GM08714 (cell line): ENCODE results near the gene SLC25A28.

Experiments used
- H3K4me3 ChIP-seq: fragments of 200-500 bp; sonication (Bioruptor generic); 2 replicates; pipeline ENCODE4 v1.5.1; 2014; ENCODE audit warnings: mild to moderate bottlenecking, low read length, inconsistent platforms
- ZNF274 ChIP-seq: IDR thresholded peaks from 2 replicates; pipeline ENCODE4 v1.6.1; 2012; ENCODE audit warnings: mild to moderate bottlenecking, low read depth, low read length

Gene SLC25A28, protein sequence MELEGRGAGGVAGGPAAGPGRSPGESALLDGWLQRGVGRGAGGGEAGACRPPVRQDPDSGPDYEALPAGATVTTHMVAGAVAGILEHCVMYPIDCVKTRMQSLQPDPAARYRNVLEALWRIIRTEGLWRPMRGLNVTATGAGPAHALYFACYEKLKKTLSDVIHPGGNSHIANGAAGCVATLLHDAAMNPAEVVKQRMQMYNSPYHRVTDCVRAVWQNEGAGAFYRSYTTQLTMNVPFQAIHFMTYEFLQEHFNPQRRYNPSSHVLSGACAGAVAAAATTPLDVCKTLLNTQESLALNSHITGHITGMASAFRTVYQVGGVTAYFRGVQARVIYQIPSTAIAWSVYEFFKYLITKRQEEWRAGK

DNA sequence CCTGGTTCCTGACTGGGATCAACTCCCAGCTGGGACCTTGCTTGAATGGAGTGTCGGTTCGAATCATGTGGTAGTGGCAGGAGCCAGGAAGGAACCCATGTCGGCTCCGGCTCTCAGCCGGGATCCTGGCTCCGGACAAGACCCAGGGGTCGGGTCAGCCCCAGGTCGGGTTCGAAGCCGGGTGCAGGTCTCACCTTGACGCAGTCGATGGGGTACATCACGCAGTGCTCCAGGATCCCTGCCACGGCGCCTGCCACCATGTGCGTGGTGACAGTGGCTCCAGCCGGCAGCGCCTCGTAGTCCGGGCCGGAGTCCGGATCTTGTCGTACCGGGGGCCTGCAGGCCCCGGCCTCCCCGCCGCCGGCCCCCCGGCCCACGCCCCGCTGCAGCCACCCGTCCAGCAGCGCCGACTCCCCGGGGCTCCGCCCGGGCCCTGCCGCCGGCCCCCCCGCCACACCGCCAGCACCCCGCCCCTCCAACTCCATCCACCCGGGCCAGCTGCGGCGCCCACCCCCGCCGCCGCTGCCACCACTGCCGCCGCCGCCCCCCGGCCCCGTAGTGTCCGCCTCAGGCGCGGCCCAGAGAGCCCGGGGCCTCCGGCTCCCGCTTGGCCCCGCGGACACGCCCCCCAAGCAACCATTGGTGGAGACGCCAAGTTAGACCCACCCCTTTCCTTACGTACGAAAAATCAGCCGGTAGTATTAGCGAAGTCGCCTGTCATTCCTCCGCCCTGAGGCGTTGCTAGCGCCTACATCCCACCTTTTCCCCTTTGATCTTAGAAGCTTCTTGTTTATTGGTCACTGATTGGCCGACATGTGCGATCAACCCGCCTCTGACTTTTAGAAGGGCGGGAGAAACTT lies at the start of gene SLC25A28:
Gene SLC25A28 (minus strand): TSS at position 589 of the 860 bp plus-strand sequence. CDS start 104 bp downstream, at position 485.
- peak within 1 kb of the TSS; percentile 89 for H3K4me3 ChIP-seq
- no peak for TF ChIP-seq ZNF274

DNA sequence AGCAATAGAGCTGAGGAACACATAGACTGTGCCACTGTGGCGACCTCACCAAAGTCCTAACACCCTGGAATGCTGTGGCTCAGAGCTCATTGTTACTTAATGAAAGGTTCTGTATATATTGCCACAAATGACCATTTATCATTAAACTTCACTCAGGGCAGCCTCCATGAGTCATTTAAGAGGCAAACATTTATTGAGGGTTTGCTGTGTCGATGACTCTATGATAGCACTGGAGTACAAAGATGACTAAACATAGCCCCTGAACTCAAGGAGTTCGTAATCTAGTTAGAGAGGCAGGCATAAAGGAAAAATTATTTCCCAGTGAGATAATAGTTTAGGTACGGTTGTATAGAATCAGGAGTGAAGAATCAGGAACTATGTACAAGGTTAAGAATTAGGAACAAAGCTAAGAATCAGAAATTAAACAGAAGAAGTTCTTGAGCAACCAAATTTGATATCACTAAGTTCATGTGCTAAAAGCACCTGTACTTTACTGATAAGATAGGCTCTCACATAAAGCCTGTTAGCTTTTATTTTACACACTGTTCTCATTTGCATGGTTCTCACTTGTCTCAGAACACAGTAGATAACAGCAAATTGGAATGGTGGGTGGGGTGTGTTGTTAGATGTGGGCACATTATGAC lies 47.0 kb upstream of the SLC25A28 start:
- TF ChIP-seq ZNF274 = no peak
- no peak overlapping the region for H3K4me3 ChIP-seq

DNA sequence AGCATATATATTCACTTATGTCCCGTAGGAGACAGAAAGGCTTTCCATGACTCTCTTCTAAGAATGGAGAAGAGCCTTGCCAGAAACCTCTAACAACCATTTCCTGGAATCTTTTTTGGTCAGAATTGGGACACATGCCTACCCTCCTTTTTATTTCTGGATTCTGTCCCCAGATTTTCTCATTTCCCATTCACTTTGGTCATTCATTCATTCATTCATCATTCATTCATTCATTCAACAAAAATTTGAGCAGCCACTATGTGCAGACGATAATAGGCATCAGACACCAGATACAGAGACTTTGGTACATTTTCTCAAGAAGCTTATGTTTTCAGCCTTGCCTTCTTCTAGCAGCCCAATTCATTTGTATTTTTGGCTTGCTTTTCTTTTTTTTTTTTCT lies 45.1 kb upstream of the SLC25A28 start:
- no peak for TF ChIP-seq ZNF274
- no peak overlapping the region for H3K4me3 ChIP-seq

DNA sequence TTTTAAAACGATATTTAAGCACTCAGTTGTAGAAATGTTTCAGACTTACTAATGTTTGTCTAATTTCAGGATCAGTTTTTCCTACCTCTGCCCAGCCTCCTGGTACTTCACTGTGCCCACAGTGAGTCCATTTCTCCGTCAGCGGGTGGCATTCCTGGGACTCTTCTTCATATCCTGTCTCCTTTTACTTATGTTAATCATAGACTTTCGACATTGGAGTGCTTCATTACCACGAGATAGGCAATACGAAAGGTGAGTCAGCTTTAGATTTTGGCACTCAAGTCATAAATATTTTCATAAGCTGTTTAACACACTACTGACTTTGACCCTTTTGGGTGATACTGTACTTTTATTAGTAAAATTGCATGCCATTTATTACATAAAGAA lies 41.1 kb upstream of the SLC25A28 start:
- no peak for TF ChIP-seq ZNF274
- H3K4me3 ChIP-seq = no peak overlapping the region

DNA sequence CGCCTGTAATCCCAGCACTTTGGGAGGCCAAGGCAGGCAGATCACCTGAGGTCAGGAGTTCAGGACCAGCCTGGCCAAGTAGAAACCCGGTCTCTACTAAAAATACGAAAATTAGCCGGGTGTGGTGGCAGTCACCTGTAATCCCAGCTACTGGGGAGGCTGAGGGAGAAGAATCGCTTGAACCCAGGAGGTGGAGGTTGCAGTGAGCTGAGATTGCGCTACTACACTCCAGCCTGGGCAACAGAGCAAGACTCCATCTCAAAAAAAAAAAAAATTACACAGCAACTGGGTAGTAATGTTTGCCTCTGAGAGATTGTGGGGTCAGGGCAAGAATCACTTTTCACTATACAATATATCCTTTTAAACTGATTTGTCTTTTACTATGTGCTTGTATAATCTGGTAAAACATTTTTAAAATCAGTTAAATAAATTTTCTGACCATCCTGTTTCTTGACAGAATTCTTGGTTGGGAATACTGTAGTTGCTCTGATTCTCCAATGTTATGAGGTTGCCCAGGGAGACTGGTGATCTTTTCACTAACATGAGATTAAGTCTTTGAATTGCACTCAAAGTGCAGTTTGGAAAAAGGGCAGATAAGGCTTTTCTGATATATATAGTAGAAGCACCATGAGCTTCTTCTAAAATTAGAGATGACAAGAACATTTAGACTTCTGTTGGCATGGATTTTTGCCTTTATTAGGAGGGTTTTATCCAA lies 40.6 kb upstream of the SLC25A28 start:
- TF ChIP-seq ZNF274 = no peak
- no peak overlapping the region for H3K4me3 ChIP-seq

DNA sequence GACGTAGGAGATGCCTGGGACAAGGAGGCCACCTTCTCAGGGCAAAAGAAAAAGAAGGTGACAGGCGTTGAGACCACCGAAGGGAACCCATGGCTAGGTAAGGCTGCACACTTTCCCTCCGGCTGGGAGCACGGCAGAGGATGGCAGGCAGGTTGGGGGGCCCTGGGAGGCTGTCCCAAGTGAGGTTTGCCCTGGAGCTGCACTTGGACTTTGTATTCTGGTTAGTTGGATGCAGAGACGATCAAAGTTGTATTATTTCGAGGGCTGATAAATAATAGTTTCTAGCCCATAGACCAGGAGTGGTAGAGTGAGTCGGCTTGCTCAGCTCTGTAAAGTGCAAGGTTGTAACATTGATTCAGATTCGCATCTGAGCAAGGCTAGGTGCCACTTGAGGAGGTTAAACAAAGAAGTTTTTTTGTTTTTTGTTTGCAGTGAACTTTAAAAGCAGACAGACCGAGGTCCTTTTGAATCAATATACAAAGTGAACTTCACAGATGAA lies 39.7 kb upstream of the SLC25A28 start:
- peak overlapping the region; percentile 81 for H3K4me3 ChIP-seq
- no peak for TF ChIP-seq ZNF274

DNA sequence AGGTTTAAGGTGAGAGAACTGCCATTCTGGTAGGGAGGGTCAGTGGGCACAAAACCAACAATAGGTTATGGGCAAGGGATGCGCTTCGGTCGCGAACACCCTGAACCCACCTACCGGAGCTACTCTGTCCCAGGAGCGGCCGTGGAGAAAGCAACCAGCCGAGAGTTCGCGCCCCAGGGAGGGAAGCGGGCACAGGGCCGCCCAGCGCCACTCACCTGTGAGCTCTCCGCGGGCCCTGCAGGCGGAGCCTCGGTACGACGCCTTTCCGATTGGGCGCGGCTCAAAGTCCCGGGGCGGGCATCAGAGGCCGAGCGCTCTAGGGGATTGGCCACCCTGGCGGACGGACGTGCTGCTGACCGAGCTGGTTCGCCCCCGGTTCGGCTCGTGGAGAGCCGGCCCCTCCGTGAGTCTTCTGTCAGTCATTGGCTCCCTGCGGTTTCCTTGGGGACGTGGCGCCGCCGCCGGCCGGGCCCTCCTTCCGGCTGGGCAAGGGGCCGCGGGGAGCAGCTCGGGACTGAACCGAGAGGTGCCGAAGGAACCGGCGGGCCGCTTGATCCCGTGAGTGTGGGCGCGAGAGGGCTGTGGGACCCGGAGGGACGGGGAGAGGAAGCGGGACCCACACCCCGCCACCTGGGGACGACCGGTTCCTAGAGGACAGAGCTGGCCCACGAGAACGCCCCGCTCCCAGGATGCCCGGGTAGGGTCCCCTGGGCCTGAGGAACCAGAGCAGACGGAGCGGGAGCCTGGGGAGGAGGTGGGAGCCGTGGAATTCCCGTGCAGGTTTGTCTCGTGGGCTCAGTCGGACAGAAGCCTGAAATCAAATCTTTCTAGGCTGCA lies 39.0 kb upstream of the SLC25A28 start, which contains the start of gene ENTPD7:
Gene ENTPD7 (plus strand): TSS at position 479 of the 837 bp plus-strand sequence. CDS start 448 bp downstream, outside the sequence.
- peak within 1 kb of the TSS; percentile 81 for H3K4me3 ChIP-seq
- no peak for TF ChIP-seq ZNF274

DNA sequence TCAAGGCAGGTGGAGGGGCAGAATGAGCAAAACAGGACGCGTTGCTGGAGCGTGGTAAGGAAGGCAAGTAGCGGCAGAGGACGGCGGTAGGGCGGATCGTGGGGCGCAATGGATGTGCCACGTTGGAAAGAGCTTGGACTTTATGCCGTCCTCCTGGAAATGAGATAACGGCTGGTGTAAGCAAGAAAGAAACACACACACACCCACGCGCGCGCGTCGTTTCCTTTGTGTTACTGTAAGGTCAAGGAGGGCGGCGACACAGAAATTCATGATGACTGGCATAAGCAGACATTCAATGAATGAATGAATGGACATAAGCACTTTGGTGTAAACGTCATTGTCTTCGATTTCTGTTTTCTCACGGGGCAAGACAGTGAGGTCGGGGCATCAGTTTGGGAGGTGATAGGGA lies 38.4 kb upstream of the SLC25A28 start:
- no peak for TF ChIP-seq ZNF274
- peak overlapping the region; percentile 75; the same call in 1 of the 2 replicates for H3K4me3 ChIP-seq

DNA sequence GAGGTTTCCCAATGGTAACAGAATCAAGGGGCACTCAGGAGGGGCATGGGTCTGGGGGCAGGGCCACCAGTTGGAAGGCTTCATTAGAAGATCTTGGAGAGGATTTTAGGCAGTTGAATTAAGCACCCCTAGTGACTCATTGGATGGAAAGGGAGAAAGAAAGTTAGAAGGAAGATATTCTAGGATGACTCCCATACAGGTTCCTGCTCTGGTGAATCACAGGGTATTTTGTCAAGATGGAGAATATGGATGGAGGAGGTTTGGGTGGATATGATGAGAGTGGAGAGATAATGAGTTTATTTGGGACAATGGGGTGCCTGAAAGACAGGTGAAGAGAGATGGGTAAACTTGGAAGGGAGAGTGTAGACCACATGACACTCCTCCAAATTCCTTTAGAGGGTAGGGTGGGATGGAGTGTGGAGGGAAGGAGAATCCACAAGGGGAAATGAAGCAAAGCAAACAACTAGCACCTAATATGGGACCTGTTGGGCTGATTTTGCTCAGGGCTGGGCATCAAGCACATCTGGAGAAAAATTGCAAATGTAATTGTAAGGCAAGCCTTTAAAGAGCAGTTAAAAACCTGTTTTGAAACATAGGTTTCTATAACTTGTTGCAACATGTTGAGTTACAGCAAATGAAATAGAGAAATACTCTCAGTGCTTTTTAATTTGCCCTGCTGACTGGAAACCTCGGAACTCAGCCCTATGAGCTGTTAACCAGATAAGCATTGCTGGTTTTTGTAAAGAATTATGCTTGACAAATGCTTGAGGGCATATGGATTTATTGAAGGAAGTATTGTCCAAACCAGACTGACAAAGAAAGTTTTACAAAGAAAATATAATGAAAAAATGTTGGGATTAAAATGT lies 36.2 kb upstream of the SLC25A28 start:
- H3K4me3 ChIP-seq = no peak overlapping the region
- no peak for TF ChIP-seq ZNF274

DNA sequence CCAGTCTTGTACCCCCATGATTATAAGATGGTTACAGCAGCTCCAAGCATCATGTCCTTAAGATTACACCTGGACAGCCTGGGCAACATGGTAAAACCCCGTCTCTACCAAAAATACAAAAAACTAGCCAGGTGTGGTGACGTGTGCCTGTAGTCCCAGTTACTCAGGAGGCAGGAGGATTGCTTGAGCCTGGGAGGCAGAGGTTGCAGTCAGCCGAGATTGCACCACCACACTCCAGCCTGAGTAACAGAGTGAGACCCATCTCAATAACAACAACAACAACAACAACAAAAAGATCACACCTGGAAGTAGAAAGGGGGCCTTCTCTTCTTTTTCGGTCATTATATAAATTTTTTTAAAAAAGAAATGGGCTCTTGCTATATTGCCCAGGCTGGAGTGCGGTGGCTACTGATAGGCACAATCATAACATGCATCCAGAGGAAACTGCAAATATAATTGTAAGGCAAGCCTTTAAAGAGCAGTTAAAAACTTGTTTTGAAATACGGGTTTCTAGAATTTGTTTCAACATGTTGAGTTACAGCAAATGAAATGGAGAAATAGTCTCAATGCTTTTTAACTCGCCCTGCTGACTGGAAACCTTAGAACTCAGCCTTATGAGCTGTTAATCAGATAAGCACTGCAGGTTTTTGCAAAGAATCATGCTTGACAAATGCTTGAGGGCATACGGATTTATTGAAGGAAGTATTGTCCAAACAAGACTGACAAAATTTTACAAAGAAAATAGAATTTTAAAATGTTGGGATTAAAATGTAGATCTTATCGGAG lies 34.3 kb upstream of the SLC25A28 start:
- TF ChIP-seq ZNF274 = no peak
- H3K4me3 ChIP-seq = no peak overlapping the region

DNA sequence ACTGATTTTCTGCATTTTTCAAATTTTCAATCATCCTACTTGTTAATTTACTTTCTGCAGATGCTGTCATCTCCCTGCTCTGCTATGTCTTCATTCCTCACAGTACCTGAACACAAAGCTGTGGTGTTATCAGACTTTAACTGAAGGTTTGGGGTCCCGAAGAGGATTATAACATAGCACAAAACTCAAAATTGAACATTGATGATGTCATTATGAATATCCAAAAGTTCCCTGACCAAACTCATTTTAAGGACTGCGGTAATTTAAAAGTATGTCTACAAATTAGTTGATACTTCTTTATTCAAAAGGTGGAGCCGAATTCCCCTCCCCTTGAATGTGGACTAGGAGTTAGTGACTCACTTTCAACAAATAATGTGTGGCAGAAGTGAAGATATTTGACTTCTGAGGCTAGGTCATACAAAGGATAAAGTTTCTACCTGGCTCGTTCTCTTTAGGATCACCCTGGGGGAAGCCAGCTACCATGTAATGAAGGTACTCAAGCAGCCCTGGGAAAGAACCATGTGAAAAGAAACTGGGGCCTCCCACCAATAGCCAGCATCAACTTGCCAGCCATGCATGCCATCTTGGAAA lies 32.7 kb upstream of the SLC25A28 start:
- TF ChIP-seq ZNF274 = no peak
- H3K4me3 ChIP-seq = no peak overlapping the region
